ENCODE data around the gene MMP15.

GRCh38 chr16:58051821-58052603, 26.5 kb downstream of the MMP15 start:
- TF ChIP-seq CTCF (IDR thresholded peaks at IDR 0.05; ENCODE audit: insufficient read depth, low read depth, low read length) (no peak), EZH2 (IDR thresholded peaks at IDR 0.05; ENCODE audit: insufficient read depth, low read length) (no peak)

Measured in astrocyte (in vitro differentiated cells and primary cell).